Ishikawa (cell line): ENCODE measurements around the gene HHIPL1.

Experiments
- CEBPB ChIP-seq: IDR thresholded peaks from 2 replicates; pipeline ENCODE4 v1.6.1; 2012
- CREB1 ChIP-seq: IDR thresholded peaks from 2 replicates; pipeline ENCODE4 v1.6.1; 2012; ENCODE audit warnings: low read depth
- EGR1 ChIP-seq: IDR thresholded peaks from 2 replicates; pipeline ENCODE4 v1.6.1; 2012
- EP300 ChIP-seq: IDR thresholded peaks from 2 replicates; pipeline ENCODE4 v1.6.1; 2012; ENCODE audit warnings: borderline replicate concordance
- FOXM1 ChIP-seq: IDR thresholded peaks from 2 replicates; pipeline ENCODE4 v1.6.1; 2012; ENCODE audit warnings: low read depth, borderline replicate concordance
- NFIC ChIP-seq: IDR thresholded peaks from 2 replicates; pipeline ENCODE4 v1.6.1; 2012
- RAD21 ChIP-seq: IDR thresholded peaks from 2 replicates; pipeline ENCODE4 v1.6.1; 2012; ENCODE audit warnings: low read depth
- TAF1 ChIP-seq: IDR thresholded peaks from 2 replicates; pipeline ENCODE4 v1.6.1; 2012; ENCODE audit warnings: low read depth, mild to moderate bottlenecking
- TCF12 ChIP-seq: IDR thresholded peaks from 2 replicates; pipeline ENCODE4 v1.6.1; 2012; ENCODE audit warnings: low read depth
- TEAD4 ChIP-seq: IDR thresholded peaks from 2 replicates; pipeline ENCODE4 v1.6.1; 2012
- USF1 ChIP-seq: IDR thresholded peaks from 2 replicates; pipeline ENCODE4 v1.6.1; 2012
- YY1 ChIP-seq: IDR thresholded peaks from 2 replicates; pipeline ENCODE4 v1.6.1; 2012; ENCODE audit warnings: low read depth
- ZBTB7A ChIP-seq: IDR thresholded peaks from 2 replicates; pipeline ENCODE4 v1.6.1; 2012; ENCODE audit warnings: low read depth
- TF ChIP-seq, protein P1 (sequence below): IDR thresholded peaks from 2 replicates; pipeline ENCODE4 v1.6.1; 2012; ENCODE audit warnings: low read depth, mild to moderate bottlenecking
- TF ChIP-seq, protein P2 (sequence below): IDR thresholded peaks from 2 replicates; pipeline ENCODE4 v1.6.1; 2012

Gene HHIPL1

GRCh38 chr14:99681832-99682148 lies 36.9 kb downstream of the HHIPL1 start:
- TF ChIP-seq YY1 (no peak), CREB1 (no peak), EGR1 (no peak), USF1 (no peak), CEBPB (no peak), EP300 (no peak)
- TF ChIP-seq, protein P1, sequence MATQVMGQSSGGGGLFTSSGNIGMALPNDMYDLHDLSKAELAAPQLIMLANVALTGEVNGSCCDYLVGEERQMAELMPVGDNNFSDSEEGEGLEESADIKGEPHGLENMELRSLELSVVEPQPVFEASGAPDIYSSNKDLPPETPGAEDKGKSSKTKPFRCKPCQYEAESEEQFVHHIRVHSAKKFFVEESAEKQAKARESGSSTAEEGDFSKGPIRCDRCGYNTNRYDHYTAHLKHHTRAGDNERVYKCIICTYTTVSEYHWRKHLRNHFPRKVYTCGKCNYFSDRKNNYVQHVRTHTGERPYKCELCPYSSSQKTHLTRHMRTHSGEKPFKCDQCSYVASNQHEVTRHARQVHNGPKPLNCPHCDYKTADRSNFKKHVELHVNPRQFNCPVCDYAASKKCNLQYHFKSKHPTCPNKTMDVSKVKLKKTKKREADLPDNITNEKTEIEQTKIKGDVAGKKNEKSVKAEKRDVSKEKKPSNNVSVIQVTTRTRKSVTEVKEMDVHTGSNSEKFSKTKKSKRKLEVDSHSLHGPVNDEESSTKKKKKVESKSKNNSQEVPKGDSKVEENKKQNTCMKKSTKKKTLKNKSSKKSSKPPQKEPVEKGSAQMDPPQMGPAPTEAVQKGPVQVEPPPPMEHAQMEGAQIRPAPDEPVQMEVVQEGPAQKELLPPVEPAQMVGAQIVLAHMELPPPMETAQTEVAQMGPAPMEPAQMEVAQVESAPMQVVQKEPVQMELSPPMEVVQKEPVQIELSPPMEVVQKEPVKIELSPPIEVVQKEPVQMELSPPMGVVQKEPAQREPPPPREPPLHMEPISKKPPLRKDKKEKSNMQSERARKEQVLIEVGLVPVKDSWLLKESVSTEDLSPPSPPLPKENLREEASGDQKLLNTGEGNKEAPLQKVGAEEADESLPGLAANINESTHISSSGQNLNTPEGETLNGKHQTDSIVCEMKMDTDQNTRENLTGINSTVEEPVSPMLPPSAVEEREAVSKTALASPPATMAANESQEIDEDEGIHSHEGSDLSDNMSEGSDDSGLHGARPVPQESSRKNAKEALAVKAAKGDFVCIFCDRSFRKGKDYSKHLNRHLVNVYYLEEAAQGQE, result no peak

- TF ChIP-seq EP300, result peak; percentile 3; the same call in 1 of the 2 replicates
- TF ChIP-seq, protein P2, sequence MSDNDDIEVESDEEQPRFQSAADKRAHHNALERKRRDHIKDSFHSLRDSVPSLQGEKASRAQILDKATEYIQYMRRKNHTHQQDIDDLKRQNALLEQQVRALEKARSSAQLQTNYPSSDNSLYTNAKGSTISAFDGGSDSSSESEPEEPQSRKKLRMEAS, result no peak
- TF ChIP-seq ZBTB7A, result peak; percentile 70
- TF ChIP-seq RAD21, result peak; percentile 74
Observed at GRCh38 chr14:99682809-99683618, 38.1 kb downstream of the HHIPL1 start.

GRCh38 chr14:99683619-99684409 lies 38.9 kb downstream of the HHIPL1 start, which contains the start of gene CYP46A1:
TSS of gene CYP46A1 (plus strand) at chr14:99684298. CDS start at chr14:99684418, 120 bp downstream.
- TF ChIP-seq, protein P2, result no peak
- TF ChIP-seq TEAD4, result no peak
- TF ChIP-seq EGR1, result peak; percentile 38; the same call in 1 of the 2 replicates
- TF ChIP-seq TAF1, result peak; percentile 44; the same call in 1 of the 2 replicates
- TF ChIP-seq USF1, result peak; percentile 3; the same call in 1 of the 2 replicates
- TF ChIP-seq EP300, result 0 out of 2 replicates have a peak, but pooled peaks have one; percentile 1
- peak; percentile 86 for TF ChIP-seq CREB1
- no peak for TF ChIP-seq CEBPB

GRCh38 chr14:99684410-99684934 lies 39.5 kb downstream of the HHIPL1 start:
- TF ChIP-seq CEBPB (no peak), CREB1 (no peak), ZBTB7A (peak; percentile 43; the same call in 1 of the 2 replicates), EGR1 (no peak)

GRCh38 chr14:99685151-99685591 lies 40.2 kb downstream of the HHIPL1 start:
- TF ChIP-seq, protein P2, result no peak
- TF ChIP-seq TCF12, result no peak
- TF ChIP-seq CREB1, result no peak
- TF ChIP-seq TAF1, result no peak
- TF ChIP-seq TEAD4, result no peak
- TF ChIP-seq NFIC, result no peak
- no peak for TF ChIP-seq CEBPB
- TF ChIP-seq YY1, result no peak
- no peak for TF ChIP-seq RAD21
- no peak for TF ChIP-seq EP300
- no peak for TF ChIP-seq EGR1
- TF ChIP-seq, protein P1, result no peak
- TF ChIP-seq ZBTB7A, result no peak
- TF ChIP-seq FOXM1, result no peak
- TF ChIP-seq USF1, result no peak
